AG10803 (cell line): Measurements from ENCODE around the gene GNB5.

Source experiments
- DNase-seq: peaks from one replicate; pipeline ENCODE4 v3.0.0; 2010; ENCODE audit warnings: low read depth
- H3K4me3 ChIP-seq: 2 replicates; pipeline ENCODE4 v1.5.1; 2011; ENCODE audit warnings: mild to moderate bottlenecking, low read length, control low read depth
- CTCF ChIP-seq: conservative IDR thresholded peaks from 2 replicates; pipeline ENCODE4 v1.5.1; 2011; ENCODE audit warnings: mild to moderate bottlenecking, low read length, control low read depth, inconsistent platforms

GNB5 gene

GRCh38 chr15:52232327-52232726, 41.1 kb upstream of the GNB5 start:
- no peak overlapping the region for H3K4me3 ChIP-seq
- DNase-seq = no peak
- TF ChIP-seq CTCF = no peak

GRCh38 chr15:52230073-52230472, 38.9 kb upstream of the GNB5 start:
- DNase-seq = no peak
- no peak overlapping the region for H3K4me3 ChIP-seq
- no peak for TF ChIP-seq CTCF

GRCh38 chr15:52228921-52229320, 37.7 kb upstream of the GNB5 start:
- no peak overlapping the region for H3K4me3 ChIP-seq
- TF ChIP-seq CTCF = no peak
- DNase-seq = no peak

GRCh38 chr15:52227456-52227855, 36.3 kb upstream of the GNB5 start:
- peak; percentile 87 for DNase-seq
- H3K4me3 ChIP-seq = no peak overlapping the region
- TF ChIP-seq CTCF = peak; percentile 92

- TF ChIP-seq CTCF = no peak
- no peak for DNase-seq
- no peak overlapping the region for H3K4me3 ChIP-seq
Observed at GRCh38 chr15:52225230-52225629, 34.0 kb upstream of the GNB5 start.

- no peak for TF ChIP-seq CTCF
- DNase-seq = no peak
- H3K4me3 ChIP-seq = no peak overlapping the region
Observed at GRCh38 chr15:52224211-52224610, 33.0 kb upstream of the GNB5 start.

- TF ChIP-seq CTCF = no peak
- no peak for DNase-seq
- no peak overlapping the region for H3K4me3 ChIP-seq
Observed at GRCh38 chr15:52221730-52222129, 30.5 kb upstream of the GNB5 start.
